Measurements from ENCODE around the gene FBXW8.

The FBXW8 gene

GRCh38 chr12:116926283-116927243, 15.8 kb downstream of the FBXW8 start:
- no peak for DNase-seq

- DNase-seq = no peak
Measured at GRCh38 chr12:116927244-116927940, 16.6 kb downstream of the FBXW8 start.

- DNase-seq = no peak
Measured at GRCh38 chr12:116928504-116928903, 17.8 kb downstream of the FBXW8 start.

- DNase-seq = no peak
Measured at GRCh38 chr12:116929885-116930284, 19.1 kb downstream of the FBXW8 start.

GRCh38 chr12:116931665-116932064, 20.9 kb downstream of the FBXW8 start:
- no peak for DNase-seq

GRCh38 chr12:116933091-116933490, 22.3 kb downstream of the FBXW8 start:
- no peak for DNase-seq

GRCh38 chr12:116933512-116934246, 22.9 kb downstream of the FBXW8 start:
- no peak for DNase-seq

GRCh38 chr12:116934908-116935705, 24.4 kb downstream of the FBXW8 start:
- DNase-seq = no peak

GRCh38 chr12:116937640-116938039, 26.9 kb downstream of the FBXW8 start:
- DNase-seq = no peak

GRCh38 chr12:116939734-116940133, 29.0 kb downstream of the FBXW8 start:
- DNase-seq = no peak

GRCh38 chr12:116941188-116941587, 30.4 kb downstream of the FBXW8 start:
- DNase-seq = no peak

- no peak for DNase-seq
Measured at GRCh38 chr12:116943419-116944372, 32.9 kb downstream of the FBXW8 start.

- DNase-seq = no peak
Measured at GRCh38 chr12:116945886-116946550, 35.3 kb downstream of the FBXW8 start.

GRCh38 chr12:116948298-116948697, 37.5 kb downstream of the FBXW8 start:
- no peak for DNase-seq

- DNase-seq = no peak
Measured at GRCh38 chr12:116950628-116951325, 40.0 kb downstream of the FBXW8 start.

GRCh38 chr12:116954710-116955381, 44.1 kb downstream of the FBXW8 start:
- no peak for DNase-seq

GRCh38 chr12:116955382-116956021, 44.8 kb downstream of the FBXW8 start:
- no peak for DNase-seq

- no peak for DNase-seq
Measured at GRCh38 chr12:116958402-116959197, 47.9 kb downstream of the FBXW8 start.

Data from effector CD8-positive, alpha-beta T cell (primary cell).